Heart left ventricle (tissue), 16 donors: Measurements from ENCODE around the gene UBE2F. TPM values are rescaled to one million over a fixed set of nuclear protein-coding genes. Genes with fewer than 3 reads are reported as not detected.

Experiments
- ATAC-seq, 4 donors: fragments of 200-7000 bp; cut with Tn5 transposase; one replicate each; pipeline ENCODE4 v1.9.1; 2020 to 2022; ENCODE audit warnings: moderate library complexity in 4 of 4, mild to moderate bottlenecking in 3 of 4, moderate number of reproducible peaks in 1 of 4
- DNase-seq, 5 donors: peaks; one replicate each; pipeline ENCODE4 v3.0.0-alpha.2; 2020
- H3K27ac ChIP-seq, 12 donors: fragments of 200-600 bp; sonication (generic) in 4 of 12; one replicate each; pipeline versions ENCODE4 v1.5.0 to v1.8.0; 2016 to 2022; ENCODE audit warnings: mild to moderate bottlenecking in 2 of 12
- H3K27me3 ChIP-seq, 9 donors: fragments of 200-600 bp; sonication (generic) in 2 of 9; one replicate each; pipeline versions ENCODE4 v1.5.1 to v1.8.0; 2016 to 2022; ENCODE audit warnings: mild to moderate bottlenecking in 3 of 9
- H3K36me3 ChIP-seq, 9 donors: fragments of 200-600 bp; sonication (generic) in 2 of 9; one replicate each; pipeline versions ENCODE4 v1.5.0 to v1.8.0; 2018 to 2022; ENCODE audit warnings: mild to moderate bottlenecking in 2 of 9
- H3K4me1 ChIP-seq, 12 donors: fragments of 200-600 bp; sonication (generic) in 4 of 12; one replicate each; pipeline versions ENCODE4 v1.5.0 to v1.8.0; 2016 to 2022; ENCODE audit warnings: mild to moderate bottlenecking in 3 of 12
- H3K4me3 ChIP-seq, 12 donors: fragments of 200-600 bp; sonication (generic) in 4 of 12; one replicate each; pipeline versions ENCODE4 v1.5.0 to v1.8.0; 2017 to 2022; ENCODE audit warnings: mild to moderate bottlenecking in 9 of 12, moderate library complexity in 4 of 12
- H3K9me3 ChIP-seq, 12 donors: fragments of 200-600 bp; sonication (generic) in 4 of 12; one replicate each; pipeline versions ENCODE4 v1.5.0 to v1.8.0; 2016 to 2022; ENCODE audit warnings: mild to moderate bottlenecking in 1 of 12
- POLR2A ChIP-seq, 2 donors: fragments of 450-650 bp; IDR thresholded peaks; one replicate each; pipeline ENCODE4 v1.6.1; 2017; ENCODE audit warnings: antibody characterized with exemption in 2 of 2, mild to moderate bottlenecking in 2 of 2, moderate library complexity in 2 of 2
- WGBS, 4 donors: extraction: QIAGEN DNeasy Blood & Tissue Kit in 2 of 4; methylation state at CpG; one replicate each; pipeline versions ENCODE4 v1.1.5 to v1.1.7; 2013 to 2018; 5-methylcytosine and 5-hydroxymethylcytosine counted together
- intact Hi-C, 10 donors: fragments of 100-400 bp; cut with DNase I; formaldehyde crosslinking; loops; one replicate each; pipeline versions ENCODE4 v1.11.1 to v1.14.2; 2022
- polyA plus RNA-seq, 2 donors: library from polyadenylated mRNA; stranded (reverse); fragments of 200-250 nt; gene quantifications; one replicate each; pipeline ENCODE4 v1.2.3, GENCODE V29; 2013
- total RNA-seq, 9 donors: library from RNA; depleted of rRNA in 2 of 9; stranded (reverse); fragments of >200 nt in 2 of 9; fragmentation: NEBNext Ultra II Directional in 3 of 9; extraction: Animal tissue kit (Norgen Biotek cat#: 25700) in 3 of 9; gene quantifications; one replicate each; pipeline versions ENCODE4 v1.1.0 to v1.2.4, GENCODE V29; 2016 to 2023
- TF ChIP-seq, protein P1 (sequence below), 12 donors: fragments of 200-600 bp; sonication (generic) in 4 of 12; IDR thresholded peaks; one replicate each; pipeline versions ENCODE4 v1.5.0 to v1.8.0; 2018 to 2022; ENCODE audit warnings: antibody characterized with exemption in 12 of 12, mild to moderate bottlenecking in 5 of 12
- donor health status: ischemic (EF 13 %, LVEDD 7.1; RV severe dilation, severe dysfunction).
- donor health status: healthy with polysubstance abuse.
- donor health status: DM: no; HTN: yes; CAD: no.
- donor health status: DM: no; HTN: no; CAD: no.
- donor health status: ischemic (EF 25% LVEDD 6.9; RV normal size, moderate dysfunction).
- donor health status: ischemic (EF 25% LVEDD 5.7; RV mildly dilated, moderate dysfunction).
- donor health status: healthy.
- donor health status: DM: yes; HTN: yes; CAD: no.
- donor health status: ischemic (EF 35%, LVEDD 5.7; RV mildly dilated, moderate dysfunction).
- donor health status: nonischemic (EF 11% LVEDD 7.7; RV severe dilation, severe dysfunction).
- donor health status: DM: yes; HTN: yes; CAD: no.
- donor health status: PGD.
- donor health status: ischemic (EF 29% LVEDD 5.4; RV normal size, mild dysfunction).
- donor health status: nonischemic (EF 23%, LVEDD 6.1; RV moderate dilation, normal function).

UBE2F gene
- total and polyA plus RNA-seq, 11 donors, result 54.2 to 83.4 (median 60.6) TPM

DNA sequence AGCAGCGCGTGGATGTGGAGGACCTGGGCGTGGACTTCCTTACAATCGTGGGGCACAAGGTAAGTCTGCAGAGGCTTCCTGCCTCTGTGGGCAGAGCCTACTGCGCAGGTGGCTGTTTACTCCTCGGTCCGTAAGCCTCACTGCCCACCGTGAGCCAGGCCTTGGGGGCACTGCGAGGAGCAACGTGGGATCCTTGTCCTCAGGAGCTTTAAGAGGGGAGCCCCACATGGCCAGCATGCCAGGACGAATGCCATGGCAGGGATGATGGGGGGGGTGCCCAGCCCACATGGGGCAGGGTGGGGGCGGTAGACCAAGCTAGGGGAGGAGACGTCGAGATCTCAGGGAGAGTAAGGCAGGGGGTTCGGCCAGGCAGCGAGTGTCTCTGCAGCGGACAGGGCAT is 115.3 kb downstream of the UBE2F start:
- DNase-seq (no peak), ATAC-seq (no peak)
- peaks cover 0 to 56% (median 28%) of the 10 kb centered on the region in 9 donors for H3K36me3 ChIP-seq
- H3K4me1 ChIP-seq, result peaks cover 0 to 2% (median 0%) of the 10 kb centered on the region in 12 donors
- intact Hi-C loops, result no loop called here
- H3K4me3 ChIP-seq, result no peak overlapping the region
- WGBS, 4 donors, result 89 to 90% (median 89%) methylated on average over 13 to 17 of the region's 17 CpGs
- no peak overlapping the region for H3K27ac ChIP-seq
- no peaks in the 10 kb centered on the region for H3K27me3 ChIP-seq
- peaks cover 0 to 12% (median 0%) of the 10 kb centered on the region in 12 donors for H3K9me3 ChIP-seq
- TF ChIP-seq, protein P1, sequence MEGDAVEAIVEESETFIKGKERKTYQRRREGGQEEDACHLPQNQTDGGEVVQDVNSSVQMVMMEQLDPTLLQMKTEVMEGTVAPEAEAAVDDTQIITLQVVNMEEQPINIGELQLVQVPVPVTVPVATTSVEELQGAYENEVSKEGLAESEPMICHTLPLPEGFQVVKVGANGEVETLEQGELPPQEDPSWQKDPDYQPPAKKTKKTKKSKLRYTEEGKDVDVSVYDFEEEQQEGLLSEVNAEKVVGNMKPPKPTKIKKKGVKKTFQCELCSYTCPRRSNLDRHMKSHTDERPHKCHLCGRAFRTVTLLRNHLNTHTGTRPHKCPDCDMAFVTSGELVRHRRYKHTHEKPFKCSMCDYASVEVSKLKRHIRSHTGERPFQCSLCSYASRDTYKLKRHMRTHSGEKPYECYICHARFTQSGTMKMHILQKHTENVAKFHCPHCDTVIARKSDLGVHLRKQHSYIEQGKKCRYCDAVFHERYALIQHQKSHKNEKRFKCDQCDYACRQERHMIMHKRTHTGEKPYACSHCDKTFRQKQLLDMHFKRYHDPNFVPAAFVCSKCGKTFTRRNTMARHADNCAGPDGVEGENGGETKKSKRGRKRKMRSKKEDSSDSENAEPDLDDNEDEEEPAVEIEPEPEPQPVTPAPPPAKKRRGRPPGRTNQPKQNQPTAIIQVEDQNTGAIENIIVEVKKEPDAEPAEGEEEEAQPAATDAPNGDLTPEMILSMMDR (IDR thresholded peaks at IDR 0.05), result no peak
- no peak for TF ChIP-seq POLR2A (IDR thresholded peaks at IDR 0.05)

DNA sequence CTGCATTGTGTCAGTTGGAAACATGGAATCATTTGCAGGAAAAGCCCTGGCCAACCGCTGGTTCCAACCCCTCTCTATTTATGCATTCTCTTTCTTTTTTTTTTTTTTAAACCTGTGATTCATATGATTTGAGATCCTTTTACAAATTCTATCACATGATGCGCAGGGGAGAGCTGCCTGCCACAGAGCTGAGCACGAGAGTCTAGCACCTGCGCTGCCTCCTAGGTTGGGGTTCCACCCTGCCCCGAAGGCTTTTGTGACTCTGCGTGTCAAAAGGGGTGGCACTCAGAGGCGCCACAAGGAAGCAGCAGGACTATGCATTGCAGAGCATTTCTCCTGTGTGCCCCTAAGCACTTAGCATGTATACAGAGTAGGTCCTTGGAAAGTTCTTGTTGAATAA is 116.0 kb downstream of the UBE2F start:
- no peak overlapping the region for H3K4me3 ChIP-seq
- peaks cover 0 to 10% (median 0%) of the 10 kb centered on the region in 12 donors for H3K9me3 ChIP-seq
- no peak overlapping the region for H3K27ac ChIP-seq
- DNase-seq, result no peak
- no peak for ATAC-seq
- H3K4me1 ChIP-seq, result peaks cover 0 to 9% (median 0%) of the 10 kb centered on the region in 12 donors
- intact Hi-C loops, result no loop called here
- H3K27me3 ChIP-seq, result no peaks in the 10 kb centered on the region
- WGBS, 4 donors, result 78 to 92% (median 87%) methylated on average over 7 of the region's 7 CpGs
- TF ChIP-seq POLR2A (IDR thresholded peaks at IDR 0.05), result no peak
- TF ChIP-seq, protein P1 (IDR thresholded peaks at IDR 0.05), result no peak
- H3K36me3 ChIP-seq, result peaks cover 0 to 52% (median 28%) of the 10 kb centered on the region in 9 donors

DNA sequence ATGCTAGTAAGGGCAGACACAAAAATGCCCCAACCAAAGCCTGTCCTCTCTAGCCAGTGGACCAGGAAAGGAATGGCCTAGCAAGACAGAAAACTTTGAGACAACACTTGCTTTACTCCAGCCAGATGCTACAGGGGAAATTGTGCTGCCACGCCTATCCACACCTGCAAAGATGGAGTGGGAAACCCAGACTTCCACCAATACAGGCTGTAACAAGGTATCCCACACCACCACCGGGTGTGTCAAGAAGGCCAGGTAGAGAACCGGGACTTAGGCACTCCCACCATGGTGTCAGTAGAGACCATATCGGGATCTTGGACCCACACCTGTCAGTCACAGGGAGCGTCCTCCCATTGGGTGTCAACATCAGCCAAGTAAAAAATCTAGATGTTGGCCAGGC is 117.1 kb downstream of the UBE2F start:
- no peak for ATAC-seq

DNA sequence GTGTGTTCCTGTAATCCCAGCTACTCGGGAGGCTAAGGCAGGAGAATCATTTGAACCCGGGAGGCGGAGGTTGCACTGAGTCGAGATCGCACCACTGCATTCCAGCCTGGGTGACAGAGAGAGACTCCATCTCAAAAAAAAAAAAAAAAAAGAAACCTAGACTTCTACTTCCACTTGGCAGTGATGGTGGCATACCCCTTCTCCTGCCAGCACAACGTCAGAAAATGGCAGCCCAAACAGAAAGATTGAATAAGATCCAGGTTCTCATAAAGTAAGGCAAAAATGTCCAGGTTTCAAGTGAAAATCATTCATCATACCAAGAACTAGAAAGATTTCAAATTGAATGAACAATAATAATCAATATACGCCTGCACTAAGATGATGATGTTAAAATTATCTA is 117.9 kb downstream of the UBE2F start:
- no peak overlapping the region for H3K27ac ChIP-seq
- H3K4me1 ChIP-seq, result peaks cover 0 to 10% (median 0%) of the 10 kb centered on the region in 12 donors
- peaks cover 0 to 52% (median 28%) of the 10 kb centered on the region in 9 donors for H3K36me3 ChIP-seq
- 83 to 94% (median 89%) methylated on average over 7 of the region's 7 CpGs for WGBS, 4 donors
- peaks cover 0 to 6% (median 0%) of the 10 kb centered on the region in 12 donors for H3K9me3 ChIP-seq
- no peaks in the 10 kb centered on the region for H3K27me3 ChIP-seq
- intact Hi-C loops, result no loop called here
- DNase-seq, result no peak
- ATAC-seq, result no peak
- H3K4me3 ChIP-seq, result no peak overlapping the region
- TF ChIP-seq, protein P1 (IDR thresholded peaks at IDR 0.05), result no peak
- TF ChIP-seq POLR2A (IDR thresholded peaks at IDR 0.05), result no peak

More for the DNA sequence above, 117.1 kb downstream of the UBE2F start:
- peaks cover 0 to 10% (median 0%) of the 10 kb centered on the region in 12 donors for H3K4me1 ChIP-seq
- no peaks in the 10 kb centered on the region for H3K27me3 ChIP-seq
- H3K36me3 ChIP-seq, result peaks cover 0 to 52% (median 28%) of the 10 kb centered on the region in 9 donors
- no peak for DNase-seq
- H3K4me3 ChIP-seq, result no peak overlapping the region
- WGBS, 4 donors, result 86 to 96% (median 94%) methylated on average over 1 to 5 of the region's 5 CpGs
- TF ChIP-seq POLR2A (IDR thresholded peaks at IDR 0.05), result no peak
- TF ChIP-seq, protein P1 (IDR thresholded peaks at IDR 0.05), result no peak
- H3K9me3 ChIP-seq, result peaks cover 0 to 10% (median 0%) of the 10 kb centered on the region in 12 donors
- intact Hi-C loops, result no loop called here
- no peak overlapping the region for H3K27ac ChIP-seq
